OCI-LY3 (cell line): ENCODE results near the gene OR2G3.

ENCODE experiments used
- EZH2phosphoT487 ChIP-seq: fragments of 200-600 bp; shearing (Covaris generic); IDR thresholded peaks from 2 replicates; pipeline ENCODE4 v1.6.1; 2018; ENCODE audit warnings: antibody characterized with exemption, mixed run types, low read depth
- TF ChIP-seq, protein P1 (sequence below): fragments of 200-600, 300-600 bp; sonication (generic); IDR thresholded peaks from 2 replicates; pipeline ENCODE4 v1.5.1; 2014; ENCODE audit warnings: antibody characterized with exemption, low read length, low read depth

DNA sequence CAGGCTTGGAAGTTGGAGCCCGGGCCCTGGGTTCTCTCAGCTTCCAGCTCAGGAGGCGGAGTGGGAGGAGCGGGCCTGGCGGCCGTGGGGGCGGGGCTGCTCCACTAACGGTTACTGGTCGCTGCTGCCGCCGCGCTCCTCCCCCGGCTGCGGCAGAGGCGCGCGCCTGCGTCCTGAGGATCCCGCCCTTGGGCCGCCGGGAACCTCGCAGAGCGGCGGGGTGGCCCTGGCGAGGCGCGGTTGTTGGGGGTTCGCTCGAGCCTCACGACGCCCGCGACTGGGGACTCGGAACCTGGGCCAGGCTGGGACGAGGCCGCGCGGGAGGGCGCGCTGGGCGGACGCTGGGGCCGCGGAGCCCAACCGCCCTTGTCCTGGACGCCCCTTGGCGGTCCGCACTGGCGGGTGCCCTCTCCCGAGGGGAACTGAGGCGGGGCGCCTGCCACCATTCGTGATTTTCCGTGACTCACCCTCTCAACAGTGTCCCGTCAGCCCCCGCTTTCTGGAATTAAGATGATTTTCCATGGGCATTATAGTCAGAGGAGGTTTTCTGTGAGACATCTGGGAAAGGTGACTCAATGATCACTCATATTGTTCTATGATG lies 34.1 kb downstream of the OR2G3 start:
- TF ChIP-seq, protein P1, sequence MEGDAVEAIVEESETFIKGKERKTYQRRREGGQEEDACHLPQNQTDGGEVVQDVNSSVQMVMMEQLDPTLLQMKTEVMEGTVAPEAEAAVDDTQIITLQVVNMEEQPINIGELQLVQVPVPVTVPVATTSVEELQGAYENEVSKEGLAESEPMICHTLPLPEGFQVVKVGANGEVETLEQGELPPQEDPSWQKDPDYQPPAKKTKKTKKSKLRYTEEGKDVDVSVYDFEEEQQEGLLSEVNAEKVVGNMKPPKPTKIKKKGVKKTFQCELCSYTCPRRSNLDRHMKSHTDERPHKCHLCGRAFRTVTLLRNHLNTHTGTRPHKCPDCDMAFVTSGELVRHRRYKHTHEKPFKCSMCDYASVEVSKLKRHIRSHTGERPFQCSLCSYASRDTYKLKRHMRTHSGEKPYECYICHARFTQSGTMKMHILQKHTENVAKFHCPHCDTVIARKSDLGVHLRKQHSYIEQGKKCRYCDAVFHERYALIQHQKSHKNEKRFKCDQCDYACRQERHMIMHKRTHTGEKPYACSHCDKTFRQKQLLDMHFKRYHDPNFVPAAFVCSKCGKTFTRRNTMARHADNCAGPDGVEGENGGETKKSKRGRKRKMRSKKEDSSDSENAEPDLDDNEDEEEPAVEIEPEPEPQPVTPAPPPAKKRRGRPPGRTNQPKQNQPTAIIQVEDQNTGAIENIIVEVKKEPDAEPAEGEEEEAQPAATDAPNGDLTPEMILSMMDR, result no peak
- TF ChIP-seq EZH2phosphoT487, result no peak
